ENCODE data around the gene ANAPC2. TPM values are rescaled to one million over a fixed set of nuclear protein-coding genes. Genes with fewer than 3 reads are reported as not detected.

ANAPC2 gene
- polyA plus RNA-seq, 3 donors = 1.9 to 76.8 (median 2.0) TPM

DNA sequence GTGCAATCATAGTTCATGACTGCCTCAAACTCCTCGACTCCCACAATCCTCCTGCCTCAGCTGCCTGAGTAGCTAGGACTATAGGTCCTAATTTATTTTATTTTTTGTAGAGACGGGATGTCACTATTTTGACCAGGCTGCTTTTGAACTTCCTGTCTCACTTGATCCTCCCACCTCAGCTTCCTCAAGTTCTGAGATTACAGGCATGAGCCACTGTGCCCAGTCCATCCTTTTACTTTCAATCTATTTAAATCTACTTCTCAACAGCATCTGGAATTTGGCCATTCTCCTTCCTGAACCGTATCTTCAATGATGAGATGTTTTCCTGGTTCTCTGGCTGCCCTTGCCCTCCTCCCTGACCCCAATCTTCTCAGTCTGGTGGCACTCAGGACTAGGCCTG is 61.6 kb downstream of the ANAPC2 start:
- TF ChIP-seq, protein P1, sequence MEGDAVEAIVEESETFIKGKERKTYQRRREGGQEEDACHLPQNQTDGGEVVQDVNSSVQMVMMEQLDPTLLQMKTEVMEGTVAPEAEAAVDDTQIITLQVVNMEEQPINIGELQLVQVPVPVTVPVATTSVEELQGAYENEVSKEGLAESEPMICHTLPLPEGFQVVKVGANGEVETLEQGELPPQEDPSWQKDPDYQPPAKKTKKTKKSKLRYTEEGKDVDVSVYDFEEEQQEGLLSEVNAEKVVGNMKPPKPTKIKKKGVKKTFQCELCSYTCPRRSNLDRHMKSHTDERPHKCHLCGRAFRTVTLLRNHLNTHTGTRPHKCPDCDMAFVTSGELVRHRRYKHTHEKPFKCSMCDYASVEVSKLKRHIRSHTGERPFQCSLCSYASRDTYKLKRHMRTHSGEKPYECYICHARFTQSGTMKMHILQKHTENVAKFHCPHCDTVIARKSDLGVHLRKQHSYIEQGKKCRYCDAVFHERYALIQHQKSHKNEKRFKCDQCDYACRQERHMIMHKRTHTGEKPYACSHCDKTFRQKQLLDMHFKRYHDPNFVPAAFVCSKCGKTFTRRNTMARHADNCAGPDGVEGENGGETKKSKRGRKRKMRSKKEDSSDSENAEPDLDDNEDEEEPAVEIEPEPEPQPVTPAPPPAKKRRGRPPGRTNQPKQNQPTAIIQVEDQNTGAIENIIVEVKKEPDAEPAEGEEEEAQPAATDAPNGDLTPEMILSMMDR (IDR thresholded peaks at IDR 0.05) = no peak
- Histone ChIP-seq H3K9me3 (replicated peaks in 1 of 2; ENCODE audit: control insufficient read depth in 1 of 2, insufficient read depth in 1 of 2, low read length in 2 of 2) (peaks cover 10 to 17% of the 10 kb centered on the region in 2 donors), H3K4me1 (ENCODE audit: control insufficient read depth in 1 of 2, insufficient read depth in 2 of 2, low read length in 2 of 2) (peaks cover 33 to 42% of the 10 kb centered on the region in 2 donors), H3K79me2 (ENCODE audit: insufficient read depth, low read length) (no peaks in the 10 kb centered on the region), H3K4me3 (replicated peaks in 1 of 3; ENCODE audit: low read depth in 2 of 3, low read length in 3 of 3) (peak overlapping the region; percentile 19 to 82 (median 45)), H3K9ac (ENCODE audit: insufficient read depth, low read length, poor library complexity, severe bottlenecking) (peak overlapping the region; percentile 42), H3K27me3 (ENCODE audit: control insufficient read depth in 2 of 2, insufficient read depth in 2 of 2, low read length in 2 of 2) (peaks cover 0 to 23% of the 10 kb centered on the region in 2 donors), H2AFZ (ENCODE audit: insufficient read depth, low read depth, low read length, poor library complexity, severe bottlenecking) (peak overlapping the region; percentile 74), H3K36me3 (replicated peaks in 1 of 2; ENCODE audit: control insufficient read depth in 1 of 2, insufficient read depth in 2 of 2, low read length in 2 of 2) (no peaks in the 10 kb centered on the region), H3K27ac (ENCODE audit: low read depth in 1 of 2, low read length in 2 of 2) (peak overlapping the region; percentile 55 to 70), H4K20me1 (ENCODE audit: insufficient read depth, low read length) (no peaks in the 10 kb centered on the region), H3K4me2 (replicated peaks; ENCODE audit: extremely low read depth, low read length, poor library complexity, severe bottlenecking) (peak overlapping the region; percentile 88)
- peak in 1 of 3 donors; percentile 24 for DNase-seq
- H3K36me3 Mint-ChIP-seq = peaks cover 0 to 3% of the 10 kb centered on the region in 2 donors
- peak overlapping the region; percentile 79 to 99 for H3K4me3 Mint-ChIP-seq
- WGBS (ENCODE audit: insufficient coverage) = 11% methylated on average over 1 of the region's 3 CpGs
- peak overlapping the region; percentile 57 to 90 (median 82) for H3K27ac Mint-ChIP-seq
- H3K4me1 Mint-ChIP-seq = peaks cover 26% of the 10 kb centered on the region
- intact Hi-C loops (cut with micrococcal nuclease) = loop anchor here in 1 of 2 donors (5.0 kb wide), 1 partner anchor 96 kb away; the partner anchor contains the start of gene RNF208
- H3K9me3 Mint-ChIP-seq = peaks cover 3 to 18% (median 14%) of the 10 kb centered on the region in 7 donors
- peaks cover 22 to 29% (median 27%) of the 10 kb centered on the region in 3 donors for H3K27me3 Mint-ChIP-seq (ENCODE audit: low read depth in 3 of 3)

Small RNAs within 50 kb of the gene (small RNA-seq; reads per million reads assigned to genes)
- not detected for gene MIR3621 (ENCODE audit: insufficient read length, low read depth)

Other genes starting within 250 kb of the ANAPC2 start
- 100 to 1,000 TPM in 1 of 3 donors, 10 to 100 TPM in 2; 85.3 to 117 (median 92.7) TPM for gene FBXW5, start 243.8 kb downstream of the ANAPC2 start, polyA plus RNA-seq
- under 1 TPM in 2 of 3 donors, not detected in 1; 0.55 to 0.72 TPM for gene C8G, start 243.3 kb downstream of the ANAPC2 start, polyA plus RNA-seq
- gene LCN12, start 236.3 kb downstream of the ANAPC2 start, polyA plus RNA-seq = under 1 TPM in 1 of 3 donors, not detected in 2; 0.29 TPM
- 1 to 10 TPM in 1 of 3 donors, under 1 TPM in 1, not detected in 1; 0.34 to 1.5 TPM for gene PTGDS, start 211.1 kb downstream of the ANAPC2 start, polyA plus RNA-seq
- under 1 TPM in 1 of 3 donors, not detected in 2; 0.04 TPM for gene LCNL1, start 205.6 kb downstream of the ANAPC2 start, polyA plus RNA-seq
- 10 to 100 TPM; 35.3 to 92.9 (median 40.7) TPM for gene PAXX, start 196.1 kb downstream of the ANAPC2 start, polyA plus RNA-seq
- under 1 TPM in 2 of 3 donors, not detected in 1; 0.29 to 0.51 TPM for gene CLIC3, start 192.0 kb downstream of the ANAPC2 start, polyA plus RNA-seq
- gene ABCA2, start 160.3 kb downstream of the ANAPC2 start, polyA plus RNA-seq = 10 to 100 TPM in 1 of 3 donors, under 1 TPM in 2; 0.18 to 30.7 (median 0.40) TPM
- 10 to 100 TPM in 2 of 3 donors, 1 to 10 TPM in 1; 6.1 to 13.4 (median 10.5) TPM for gene FUT7, start 156.5 kb downstream of the ANAPC2 start, polyA plus RNA-seq
- gene NPDC1, start 142.4 kb downstream of the ANAPC2 start, polyA plus RNA-seq = 1 to 10 TPM in 1 of 3 donors, under 1 TPM in 1, not detected in 1; 0.51 to 2.7 TPM
- gene ENTPD2, start 134.5 kb downstream of the ANAPC2 start, polyA plus RNA-seq = not detected
- gene SAPCD2, start 118.0 kb downstream of the ANAPC2 start, polyA plus RNA-seq = 1 to 10 TPM in 2 of 3 donors, under 1 TPM in 1; 0.03 to 3.1 (median 1.7) TPM
- 10 to 100 TPM in 2 of 3 donors, 1 to 10 TPM in 1; 5.7 to 16.7 (median 14.8) TPM for gene UAP1L1, start 111.0 kb downstream of the ANAPC2 start, polyA plus RNA-seq
- 10 to 100 TPM; 29.3 to 38.2 (median 33.3) TPM for gene MAN1B1, start 101.6 kb downstream of the ANAPC2 start, polyA plus RNA-seq
- gene DPP7, start 73.8 kb downstream of the ANAPC2 start, polyA plus RNA-seq = 100 to 1,000 TPM in 2 of 3 donors, 10 to 100 TPM in 1; 68.3 to 287 (median 150) TPM
- gene GRIN1, start 49.4 kb downstream of the ANAPC2 start, polyA plus RNA-seq = not detected
- gene LRRC26, start 18.5 kb downstream of the ANAPC2 start, polyA plus RNA-seq = not detected
- not detected for gene TMEM210, start 16.5 kb downstream of the ANAPC2 start, polyA plus RNA-seq
- 100 to 1,000 TPM in 1 of 3 donors, 10 to 100 TPM in 2; 87.0 to 118 (median 98.3) TPM for gene SSNA1, start 116 bp upstream of the ANAPC2 start, polyA plus RNA-seq
- 1 to 10 TPM in 1 of 3 donors, under 1 TPM in 2; 0.30 to 4.6 (median 0.46) TPM for gene TPRN, start 12.2 kb upstream of the ANAPC2 start, polyA plus RNA-seq
- 10 to 100 TPM; 13.1 to 88.1 (median 76.1) TPM for gene TMEM203, start 17.1 kb upstream of the ANAPC2 start, polyA plus RNA-seq
- gene NDOR1, start 17.1 kb upstream of the ANAPC2 start, polyA plus RNA-seq = 10 to 100 TPM in 1 of 3 donors, 1 to 10 TPM in 2; 4.4 to 26.9 (median 5.2) TPM
- gene RNF208, start 33.7 kb upstream of the ANAPC2 start, polyA plus RNA-seq = 1 to 10 TPM in 1 of 3 donors, not detected in 2; 1.5 TPM
- under 1 TPM in 1 of 3 donors, not detected in 2; 0.17 TPM for gene CYSRT1, start 36.6 kb upstream of the ANAPC2 start, polyA plus RNA-seq
- not detected for gene RNF224, start 38.9 kb upstream of the ANAPC2 start, polyA plus RNA-seq
- gene SLC34A3, start 42.3 kb upstream of the ANAPC2 start, polyA plus RNA-seq = not detected
- gene TUBB4B, start 52.7 kb upstream of the ANAPC2 start, polyA plus RNA-seq = 100 to 1,000 TPM in 1 of 3 donors, 10 to 100 TPM in 2; 58.1 to 284 (median 70.8) TPM
- not detected for gene STPG3, start 62.7 kb upstream of the ANAPC2 start, polyA plus RNA-seq
- 10 to 100 TPM; 17.3 to 44.2 (median 18.8) TPM for gene NELFB, start 66.8 kb upstream of the ANAPC2 start, polyA plus RNA-seq
- gene TOR4A, start 89.2 kb upstream of the ANAPC2 start, polyA plus RNA-seq = 10 to 100 TPM; 13.7 to 17.6 (median 15.4) TPM
- gene NRARP, start 113.7 kb upstream of the ANAPC2 start, polyA plus RNA-seq = 10 to 100 TPM in 1 of 3 donors, not detected in 2; 15.4 TPM
- gene EXD3, start 234.6 kb upstream of the ANAPC2 start, polyA plus RNA-seq = 10 to 100 TPM in 1 of 3 donors, 1 to 10 TPM in 2; 2.0 to 10.8 (median 3.0) TPM
- 1 to 10 TPM; 1.3 to 9.4 (median 1.6) TPM for gene NOXA1, start 234.8 kb upstream of the ANAPC2 start, polyA plus RNA-seq

Measured in CD14-positive monocyte (primary cell).